ENCODE data around the gene COQ10A.
A peak's percentile ranks its signal among the peaks of the same experiment; 100 is the strongest.
"Not testable (repeated sequence)": the region's sequence is repeated elsewhere in the genome, so short reads cannot be mapped to it uniquely, and the experiment has no call there.

COQ10A gene

GRCh38 chr12:56282579-56282978 is 15.8 kb downstream of the COQ10A start:
- DNase-seq = no peak

GRCh38 chr12:56284263-56284662 is 17.5 kb downstream of the COQ10A start:
- DNase-seq = not testable (repeated sequence)

GRCh38 chr12:56286044-56286830 is 19.5 kb downstream of the COQ10A start:
- no peak for DNase-seq

- no peak for DNase-seq
These were observed 22.1 kb downstream of the COQ10A start for GRCh38 chr12:56288705-56289387.

- DNase-seq = no peak
These were observed 27.1 kb downstream of the COQ10A start for GRCh38 chr12:56293795-56294194.

- DNase-seq = no peak
These were observed 29.6 kb downstream of the COQ10A start for GRCh38 chr12:56296295-56296694.

- DNase-seq = no peak
These were observed 30.7 kb downstream of the COQ10A start for GRCh38 chr12:56297400-56297799.

GRCh38 chr12:56298828-56299227 is 32.1 kb downstream of the COQ10A start:
- DNase-seq = no peak

- peak; percentile 21 for DNase-seq
These were observed 32.6 kb downstream of the COQ10A start for GRCh38 chr12:56299308-56299852.

GRCh38 chr12:56299853-56300643 is 33.3 kb downstream of the COQ10A start, which contains the start of gene CS:
CS (minus strand) TSS chr12:56300330; CDS start chr12:56300201, 129 bp downstream.
- peak; percentile 98 for DNase-seq

GRCh38 chr12:56300644-56301464 is 34.1 kb downstream of the COQ10A start:
- no peak for DNase-seq

- no peak for DNase-seq
These were observed 37.5 kb downstream of the COQ10A start for GRCh38 chr12:56304276-56304675.

- DNase-seq = no peak
These were observed 38.3 kb downstream of the COQ10A start for GRCh38 chr12:56304872-56305590.

GRCh38 chr12:56307221-56307965 is 40.7 kb downstream of the COQ10A start:
- DNase-seq = no peak

GRCh38 chr12:56308714-56309113 is 42.0 kb downstream of the COQ10A start:
- DNase-seq = no peak

- DNase-seq = no peak
These were observed 44.3 kb downstream of the COQ10A start for GRCh38 chr12:56311003-56311402.

GRCh38 chr12:56315249-56315621 is 48.5 kb downstream of the COQ10A start:
- no peak for DNase-seq

- peak; percentile 92 for DNase-seq
These were observed 49.1 kb downstream of the COQ10A start, which contains the start of gene CNPY2 for GRCh38 chr12:56315622-56316473. CNPY2 (minus strand) TSS chr12:56315988; CDS start chr12:56315217, 771 bp downstream.

GRCh38 chr12:56317675-56318074 is 50.9 kb downstream of the COQ10A start:
- no peak for DNase-seq

Data from stimulated activated naive CD4-positive, alpha-beta T cell treated with Interleukin-2 at 50 U/mL for 16 hours (primary cell).